ENCODE data around the gene SOX12.
A peak's percentile ranks its signal among the peaks of the same experiment; 100 is the strongest.

Gene SOX12

GRCh38 chr20:347640-348484 is 22.5 kb downstream of the SOX12 start:
- no CpG with 5 or more reads among the region's 61 CpGs for WGBS (ENCODE audit: extremely low coverage, insufficient coverage, insufficient read length)
- no peak overlapping the region for H3K23ac ChIP-seq (ENCODE audit: low read length)
- H3K79me1 ChIP-seq (ENCODE audit: low read length), result peaks cover 11% of the 10 kb centered on the region

GRCh38 chr20:348972-349841 is 23.9 kb downstream of the SOX12 start:
- no peak overlapping the region for H2BK12ac ChIP-seq (ENCODE audit: low read length)
- no peak overlapping the region for H4K12ac ChIP-seq (ENCODE audit: low read depth, low read length)
- no peaks in the 10 kb centered on the region for H3K9me3 ChIP-seq (ENCODE audit: insufficient read depth, low read depth, low read length)
- H3K79me2 ChIP-seq (ENCODE audit: control insufficient read depth, insufficient read depth, low read length, poor library complexity), result peaks cover 5% of the 10 kb centered on the region
- no peaks in the 10 kb centered on the region for H3K27me3 ChIP-seq (ENCODE audit: insufficient read depth, low read length)
- H3K4ac ChIP-seq (ENCODE audit: low read depth, low read length), result no peak overlapping the region
- H2AFZ ChIP-seq (ENCODE audit: insufficient read depth, low read length, poor library complexity), result no peak overlapping the region
- no peak overlapping the region for H3K9ac ChIP-seq (ENCODE audit: low read length)
- H3K14ac ChIP-seq (ENCODE audit: low read length), result no peak overlapping the region
- no peak overlapping the region for H3K27ac ChIP-seq (ENCODE audit: low read depth, low read length)
- no peak overlapping the region for H3K18ac ChIP-seq (ENCODE audit: low read length)
- H2BK5ac ChIP-seq (ENCODE audit: low read depth, low read length, poor library complexity), result no peak overlapping the region
- H3K4me1 ChIP-seq (ENCODE audit: control insufficient read depth in 1 of 2, insufficient read depth in 2 of 2, low read length in 2 of 2), result peaks cover 0 to 6% of the 10 kb centered on the region in 2 experiments
- H3K79me1 ChIP-seq (ENCODE audit: low read length), result peaks cover 11% of the 10 kb centered on the region
- H2BK120ac ChIP-seq (ENCODE audit: insufficient read depth, low read length, poor library complexity), result no peak overlapping the region
- H3K4me3 ChIP-seq (ENCODE audit: low read depth, low read length), result no peak overlapping the region
- DNase-seq, result no peak
- no peak overlapping the region for H3K4me2 ChIP-seq (ENCODE audit: low read length)
- no peak overlapping the region for H2AK5ac ChIP-seq (ENCODE audit: low read length)
- no peak overlapping the region for H3K23ac ChIP-seq (ENCODE audit: low read length)
- peaks cover 7 to 11% of the 10 kb centered on the region in 2 experiments for H3K36me3 ChIP-seq (ENCODE audit: control insufficient read depth in 1 of 2, insufficient read depth in 2 of 2, low read length in 2 of 2)
- no CpG with 5 or more reads among the region's 19 CpGs for WGBS (ENCODE audit: extremely low coverage, insufficient coverage, insufficient read length)
- no peak overlapping the region for H4K91ac ChIP-seq (ENCODE audit: low read depth, low read length)
- no peak overlapping the region for H4K8ac ChIP-seq (ENCODE audit: low read depth, low read length)

More at GRCh38 chr20:347640-348484, 22.5 kb downstream of the SOX12 start:
- H4K91ac ChIP-seq (ENCODE audit: low read depth, low read length), result peak overlapping the region; percentile 67
- peak overlapping the region; percentile 54 for H3K14ac ChIP-seq (ENCODE audit: low read length)
- no peak overlapping the region for H2AK5ac ChIP-seq (ENCODE audit: low read length)
- peak overlapping the region; percentile 9 for H2BK120ac ChIP-seq (ENCODE audit: insufficient read depth, low read length, poor library complexity)
- peak overlapping the region; percentile 74 for H3K4me3 ChIP-seq (ENCODE audit: low read depth, low read length)
- DNase-seq, result peak; percentile 59 to 73
- H2BK12ac ChIP-seq (ENCODE audit: low read length), result no peak overlapping the region
- peaks cover 5% of the 10 kb centered on the region for H3K79me2 ChIP-seq (ENCODE audit: control insufficient read depth, insufficient read depth, low read length, poor library complexity)
- H3K4ac ChIP-seq (ENCODE audit: low read depth, low read length), result no peak overlapping the region
- peak overlapping the region; percentile 62 for H2AFZ ChIP-seq (ENCODE audit: insufficient read depth, low read length, poor library complexity)
- peak overlapping the region; percentile 49 for H3K9ac ChIP-seq (ENCODE audit: low read length)
- H2BK5ac ChIP-seq (ENCODE audit: low read depth, low read length, poor library complexity), result peak overlapping the region; percentile 43
- H4K8ac ChIP-seq (ENCODE audit: low read depth, low read length), result peak overlapping the region; percentile 71
- H3K9me3 ChIP-seq (ENCODE audit: insufficient read depth, low read depth, low read length), result no peaks in the 10 kb centered on the region
- H3K27me3 ChIP-seq (ENCODE audit: insufficient read depth, low read length), result no peaks in the 10 kb centered on the region
- H3K4me2 ChIP-seq (ENCODE audit: low read length), result peak overlapping the region; percentile 81
- peak overlapping the region; percentile 51 for H3K18ac ChIP-seq (ENCODE audit: low read length)
- H3K36me3 ChIP-seq (ENCODE audit: control insufficient read depth in 1 of 2, insufficient read depth in 2 of 2, low read length in 2 of 2), result peaks cover 4 to 6% of the 10 kb centered on the region in 2 experiments
- peaks cover 0 to 6% of the 10 kb centered on the region in 2 experiments for H3K4me1 ChIP-seq (ENCODE audit: control insufficient read depth in 1 of 2, insufficient read depth in 2 of 2, low read length in 2 of 2)
- peak overlapping the region; percentile 72 for H3K27ac ChIP-seq (ENCODE audit: low read depth, low read length)
- H4K12ac ChIP-seq (ENCODE audit: low read depth, low read length), result peak overlapping the region; percentile 7

- Histone ChIP-seq H4K12ac (ENCODE audit: low read depth, low read length) (no peak overlapping the region), H4K91ac (ENCODE audit: low read depth, low read length) (no peak overlapping the region), H3K79me2 (ENCODE audit: control insufficient read depth, insufficient read depth, low read length, poor library complexity) (no peaks in the 10 kb centered on the region), H3K79me1 (ENCODE audit: low read length) (no peaks in the 10 kb centered on the region), H2BK120ac (ENCODE audit: insufficient read depth, low read length, poor library complexity) (no peak overlapping the region), H3K4me1 (ENCODE audit: control insufficient read depth in 1 of 2, insufficient read depth in 2 of 2, low read length in 2 of 2) (peaks cover 2 to 5% of the 10 kb centered on the region in 2 experiments), H3K18ac (ENCODE audit: low read length) (no peak overlapping the region), H3K9me3 (ENCODE audit: insufficient read depth, low read depth, low read length) (no peaks in the 10 kb centered on the region), H3K27me3 (ENCODE audit: insufficient read depth, low read length) (no peaks in the 10 kb centered on the region), H3K14ac (ENCODE audit: low read length) (no peak overlapping the region), H2BK12ac (ENCODE audit: low read length) (no peak overlapping the region), H3K23ac (ENCODE audit: low read length) (no peak overlapping the region), H4K8ac (ENCODE audit: low read depth, low read length) (no peak overlapping the region), H3K27ac (ENCODE audit: low read depth, low read length) (no peak overlapping the region), H3K4ac (ENCODE audit: low read depth, low read length) (no peak overlapping the region), H3K36me3 (ENCODE audit: control insufficient read depth in 1 of 2, insufficient read depth in 2 of 2, low read length in 2 of 2) (peaks cover 7 to 11% of the 10 kb centered on the region in 2 experiments), H2AFZ (ENCODE audit: insufficient read depth, low read length, poor library complexity) (no peak overlapping the region), H2BK5ac (ENCODE audit: low read depth, low read length, poor library complexity) (no peak overlapping the region), H3K4me2 (ENCODE audit: low read length) (no peak overlapping the region), H2AK5ac (ENCODE audit: low read length) (no peak overlapping the region), H3K4me3 (ENCODE audit: low read depth, low read length) (no peak overlapping the region), H3K9ac (ENCODE audit: low read length) (no peak overlapping the region)
- WGBS (ENCODE audit: extremely low coverage, insufficient coverage, insufficient read length), result no CpG with 5 or more reads among the region's 13 CpGs
- DNase-seq, result no peak
Observed at GRCh38 chr20:353166-353565, 27.8 kb downstream of the SOX12 start.

GRCh38 chr20:354298-354977 is 29.1 kb downstream of the SOX12 start:
- Histone ChIP-seq H3K27me3 (ENCODE audit: insufficient read depth, low read length) (no peaks in the 10 kb centered on the region), H3K4ac (ENCODE audit: low read depth, low read length) (no peak overlapping the region), H4K91ac (ENCODE audit: low read depth, low read length) (no peak overlapping the region), H2BK5ac (ENCODE audit: low read depth, low read length, poor library complexity) (no peak overlapping the region), H4K12ac (ENCODE audit: low read depth, low read length) (no peak overlapping the region), H3K4me2 (ENCODE audit: low read length) (no peak overlapping the region), H4K8ac (ENCODE audit: low read depth, low read length) (peak overlapping the region; percentile 8), H3K79me1 (ENCODE audit: low read length) (no peaks in the 10 kb centered on the region), H3K18ac (ENCODE audit: low read length) (no peak overlapping the region), H3K36me3 (ENCODE audit: control insufficient read depth in 1 of 2, insufficient read depth in 2 of 2, low read length in 2 of 2) (peaks cover 3 to 7% of the 10 kb centered on the region in 2 experiments), H2BK12ac (ENCODE audit: low read length) (no peak overlapping the region), H3K79me2 (ENCODE audit: control insufficient read depth, insufficient read depth, low read length, poor library complexity) (no peaks in the 10 kb centered on the region), H3K9me3 (ENCODE audit: insufficient read depth, low read depth, low read length) (no peaks in the 10 kb centered on the region), H3K14ac (ENCODE audit: low read length) (no peak overlapping the region), H2AFZ (ENCODE audit: insufficient read depth, low read length, poor library complexity) (no peak overlapping the region), H3K4me1 (ENCODE audit: control insufficient read depth in 1 of 2, insufficient read depth in 2 of 2, low read length in 2 of 2) (peaks cover 2 to 4% of the 10 kb centered on the region in 2 experiments), H3K23ac (ENCODE audit: low read length) (no peak overlapping the region), H3K9ac (ENCODE audit: low read length) (no peak overlapping the region), H3K27ac (ENCODE audit: low read depth, low read length) (no peak overlapping the region), H3K4me3 (ENCODE audit: low read depth, low read length) (no peak overlapping the region), H2BK120ac (ENCODE audit: insufficient read depth, low read length, poor library complexity) (no peak overlapping the region), H2AK5ac (ENCODE audit: low read length) (no peak overlapping the region)
- no CpG with 5 or more reads among the region's 14 CpGs for WGBS (ENCODE audit: extremely low coverage, insufficient coverage, insufficient read length)
- peak; percentile 53 to 91 for DNase-seq
